Activated CD8-positive, alpha-beta memory T cell treated with anti-CD3 and anti-CD28 coated beads, Interleukin-2, amount 50 U/mL, for 1 hour (primary cell): Measurements from ENCODE around the gene TCF7L2.
"Not testable (repeated sequence)": the region's sequence is repeated elsewhere in the genome, so short reads cannot be mapped to it uniquely, and the experiment has no call there.

Source experiments
- DNase-seq: peaks from one replicate; pipeline ENCODE4 v3.0.0-alpha.2; 2020; ENCODE audit errors: extremely low read depth

TCF7L2 gene

DNA sequence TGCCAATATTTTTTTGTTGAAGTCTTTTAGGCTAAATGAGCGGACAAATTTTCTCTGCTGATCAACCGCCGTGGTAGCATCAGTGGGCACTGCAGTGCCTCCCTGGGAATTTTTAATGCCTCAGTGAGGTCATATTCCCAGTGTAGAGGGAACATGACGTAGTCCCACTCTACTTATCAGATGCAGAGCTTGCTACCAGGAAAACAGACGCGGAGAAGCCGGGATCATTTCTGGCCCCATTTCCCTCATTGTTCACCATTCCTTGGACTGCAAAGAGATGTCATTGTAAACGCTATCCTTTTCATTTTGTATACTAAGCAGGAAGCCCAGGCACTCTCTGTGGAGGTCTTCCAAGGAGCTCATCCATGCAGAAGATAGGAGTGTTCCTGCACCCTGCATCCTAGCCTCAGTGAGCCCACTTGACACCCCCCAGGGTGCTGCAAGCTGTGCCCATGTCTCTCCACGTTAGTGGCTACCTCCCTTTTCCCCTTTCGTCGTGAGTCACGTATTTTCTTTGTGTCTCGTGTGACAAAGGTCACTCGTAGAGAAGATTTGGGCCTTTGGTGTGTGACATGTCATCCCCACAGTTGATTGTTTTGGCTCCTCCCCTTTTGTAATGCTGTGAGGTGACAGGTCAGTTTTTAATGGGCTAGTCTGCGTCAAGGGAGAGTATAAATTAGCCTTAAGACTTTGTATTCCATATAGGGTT, 145.5 kb downstream of the TCF7L2 start:
- DNase-seq, result no peak

GRCh38 chr10:113096128-113096996, 146.3 kb downstream of the TCF7L2 start:
- no peak for DNase-seq

- no peak for DNase-seq
These were observed 147.0 kb downstream of the TCF7L2 start for GRCh38 chr10:113097036-113097435.

DNA sequence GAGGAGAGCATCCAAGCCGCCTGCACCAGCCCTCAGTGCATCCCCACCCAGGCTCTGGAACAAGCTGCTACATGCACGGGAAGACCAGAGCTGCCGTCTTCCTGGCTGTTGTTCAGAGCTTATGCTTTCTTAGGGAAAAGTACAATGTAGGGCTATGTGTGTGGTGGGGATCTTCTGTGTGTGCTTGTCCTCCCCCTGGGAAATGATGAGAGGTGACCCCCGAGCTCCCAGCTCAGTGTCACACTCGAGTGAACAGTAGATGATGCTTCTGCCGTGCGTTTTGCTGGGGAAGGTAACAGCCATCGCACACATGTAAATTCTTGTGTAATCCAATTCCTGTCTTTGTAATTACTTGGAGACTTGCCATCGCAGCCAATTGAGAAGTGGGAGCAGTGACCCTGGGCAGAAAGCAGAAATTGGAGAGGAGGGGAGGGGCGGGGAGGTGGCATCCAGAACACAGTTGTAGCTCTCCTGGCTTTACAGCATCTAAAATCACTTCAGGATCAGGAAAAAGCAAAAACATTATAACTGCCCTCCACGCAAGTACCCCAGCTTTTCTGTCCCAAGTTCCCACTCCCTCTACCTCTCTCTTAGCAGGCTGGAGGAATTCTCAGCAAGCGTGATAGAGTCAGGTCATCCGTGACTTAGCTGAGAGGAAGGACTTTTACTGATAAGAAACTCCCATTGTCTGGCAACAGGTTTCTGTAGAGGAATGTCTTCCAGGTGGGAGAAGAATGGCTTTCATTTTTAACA, 149.6 kb downstream of the TCF7L2 start:
- DNase-seq, result no peak

DNA sequence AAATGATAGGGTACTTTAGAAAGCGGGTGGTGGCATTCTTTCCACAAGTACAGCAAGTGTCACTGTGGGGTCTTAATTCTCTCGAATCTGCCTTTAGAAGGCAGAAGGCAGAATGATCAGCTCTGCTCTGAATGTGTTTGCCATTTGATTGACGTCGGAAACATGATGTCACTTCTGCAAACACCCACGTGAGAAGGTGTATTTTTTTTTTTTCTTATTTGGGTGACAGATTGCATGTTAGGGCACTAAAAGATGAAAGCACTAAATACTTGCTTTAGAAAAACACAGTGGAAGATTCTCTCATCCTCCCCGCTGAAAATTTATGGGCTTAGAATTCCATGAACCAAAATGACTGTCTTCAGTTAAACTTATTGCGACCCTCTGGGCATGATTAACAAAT, 150.2 kb downstream of the TCF7L2 start:
- no peak for DNase-seq

- no peak for DNase-seq
These were observed 153.2 kb downstream of the TCF7L2 start for GRCh38 chr10:113103131-113103840.

- DNase-seq, result no peak
These were observed 154.0 kb downstream of the TCF7L2 start for GRCh38 chr10:113104047-113104446.

GRCh38 chr10:113108194-113108835, 158.3 kb downstream of the TCF7L2 start:
- no peak for DNase-seq

DNA sequence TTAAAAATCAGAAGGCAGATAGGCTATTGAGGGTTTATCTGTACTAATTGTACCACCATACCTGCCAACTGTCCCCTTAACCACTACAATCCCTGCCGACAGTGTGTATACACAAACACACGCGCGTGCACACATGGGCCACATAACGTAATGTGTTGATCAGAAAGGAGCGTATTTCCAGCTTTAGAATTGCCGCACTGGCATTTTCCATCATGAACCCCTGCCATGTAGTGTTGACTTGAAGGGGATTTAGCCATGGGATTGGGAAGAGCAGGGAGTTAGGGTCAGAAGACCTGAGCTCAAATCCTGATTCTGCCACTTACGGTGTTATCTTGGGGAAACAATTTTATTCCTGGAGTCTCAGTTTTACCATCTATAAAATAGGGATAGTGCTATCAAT, 158.9 kb downstream of the TCF7L2 start:
- DNase-seq, result no peak

DNA sequence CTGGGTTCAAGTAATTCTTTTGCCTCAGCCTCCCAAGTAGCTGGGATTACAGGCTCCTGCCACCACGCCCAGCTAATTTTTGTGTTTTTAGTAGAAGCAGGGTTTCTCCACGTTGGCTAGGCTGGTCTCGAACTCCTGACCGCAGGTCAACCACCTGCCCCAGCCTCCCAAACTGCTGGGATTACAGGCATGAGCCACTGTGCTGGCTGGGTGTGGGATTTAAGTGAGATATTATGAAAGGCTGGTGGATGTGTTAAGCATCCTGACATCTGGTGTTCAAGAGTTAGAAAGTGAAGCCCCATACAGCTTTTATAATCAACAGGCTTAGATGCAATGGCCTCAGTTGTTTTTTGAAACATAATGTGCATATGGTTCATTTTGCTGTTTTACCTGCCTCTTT, 159.4 kb downstream of the TCF7L2 start:
- not testable (repeated sequence) for DNase-seq

- no peak for DNase-seq
These were observed 161.2 kb downstream of the TCF7L2 start for GRCh38 chr10:113111260-113111659.

DNA sequence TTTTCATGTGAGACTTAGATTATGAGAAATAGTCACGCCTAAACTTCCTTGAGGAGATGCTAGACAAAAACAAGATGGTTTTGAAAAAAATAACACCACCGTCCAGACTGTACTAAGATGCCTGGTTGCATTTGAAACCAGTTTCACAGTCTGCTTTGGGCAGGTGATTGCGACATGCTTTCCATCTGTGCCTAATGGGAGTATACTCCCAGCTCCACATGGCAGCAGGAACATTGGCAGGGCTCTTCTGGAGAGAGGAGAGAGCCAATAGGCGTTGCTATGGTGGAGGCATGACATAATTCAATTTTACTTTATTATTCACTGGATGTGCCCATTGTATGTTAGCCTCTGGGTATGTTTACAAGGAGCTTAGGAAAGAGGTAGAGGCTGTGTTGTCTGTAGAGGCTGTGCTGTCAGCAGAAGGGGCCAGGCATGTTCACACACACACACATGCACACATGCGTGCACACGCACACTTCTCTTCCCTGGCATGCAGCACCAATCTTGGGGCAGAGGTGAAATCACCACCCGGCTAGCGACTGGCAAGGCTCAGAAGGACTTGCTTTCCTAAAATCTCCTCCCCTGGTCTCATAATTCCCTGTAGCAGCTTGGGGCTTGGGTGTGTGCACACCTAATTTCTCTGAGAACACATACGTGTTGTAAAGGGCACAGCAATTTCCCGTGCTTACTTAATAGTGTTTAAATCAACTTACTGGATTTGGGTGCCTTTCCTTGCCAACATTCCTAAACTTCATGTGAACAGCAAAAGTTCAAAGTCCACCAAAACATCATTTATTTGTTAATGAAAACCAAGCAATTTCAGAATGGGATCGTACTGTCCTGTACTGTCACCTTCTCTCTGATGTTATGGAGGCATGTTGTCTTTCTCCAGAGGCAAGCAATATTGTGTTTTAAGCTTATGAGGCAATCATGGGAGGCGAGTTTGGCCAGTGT, 162.1 kb downstream of the TCF7L2 start:
- DNase-seq, result no peak

DNA sequence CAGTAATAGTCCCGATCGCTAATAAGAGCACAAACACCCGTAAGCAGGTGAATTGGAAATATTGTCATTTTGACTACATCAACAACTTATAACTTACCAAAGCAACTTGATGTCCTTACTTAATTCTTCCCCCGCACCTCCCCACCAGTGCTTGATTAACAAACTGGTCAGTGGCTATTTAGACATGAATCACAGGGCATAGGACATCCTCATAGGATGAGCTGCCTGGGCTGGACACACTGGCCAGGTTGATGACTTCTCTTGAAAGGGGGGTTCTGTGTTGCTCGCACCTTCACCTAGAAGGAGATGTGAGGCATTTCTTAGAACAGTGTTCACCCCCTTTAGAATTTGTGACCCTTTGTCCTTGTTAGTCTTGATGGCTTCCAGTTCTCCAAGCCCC, 163.2 kb downstream of the TCF7L2 start:
- DNase-seq, result no peak

DNA sequence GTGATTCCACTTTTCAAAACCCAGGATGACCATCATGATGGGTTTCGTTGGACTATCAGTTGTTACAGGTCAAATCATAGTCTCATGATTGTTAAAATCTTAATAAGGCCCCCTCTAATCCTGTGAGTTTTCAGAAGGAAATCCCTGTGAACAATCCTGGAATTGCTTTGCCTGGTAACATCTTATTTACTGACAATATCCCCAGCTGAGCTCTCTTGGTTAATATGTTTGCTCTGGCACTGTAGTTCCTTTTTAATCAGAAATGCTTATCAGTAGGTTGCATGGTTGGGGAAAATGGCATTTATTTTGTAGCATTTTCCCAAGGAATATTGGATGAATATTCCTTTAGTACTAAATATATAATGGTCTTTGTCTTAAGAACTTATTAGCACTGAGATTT, 163.9 kb downstream of the TCF7L2 start:
- no peak for DNase-seq

DNA sequence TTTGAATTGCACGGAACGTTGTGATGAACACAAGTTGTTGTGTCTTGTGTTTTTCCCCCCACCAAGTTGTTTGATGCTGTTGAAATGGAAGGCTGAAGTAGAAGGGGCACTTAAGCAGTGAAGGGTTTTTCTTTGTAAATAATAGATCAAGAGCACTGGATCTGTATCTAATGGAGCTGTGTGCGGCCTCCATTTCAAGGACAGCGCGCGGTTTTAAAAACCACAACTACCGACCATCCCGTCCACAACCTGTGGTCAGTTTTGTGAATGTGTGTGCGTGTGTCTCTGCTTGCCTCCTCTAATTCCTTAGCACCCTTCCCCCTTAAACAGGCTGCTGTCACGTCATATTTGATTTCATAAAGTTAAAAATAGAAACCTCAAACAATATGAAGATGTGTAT, 165.5 kb downstream of the TCF7L2 start:
- no peak for DNase-seq

DNA sequence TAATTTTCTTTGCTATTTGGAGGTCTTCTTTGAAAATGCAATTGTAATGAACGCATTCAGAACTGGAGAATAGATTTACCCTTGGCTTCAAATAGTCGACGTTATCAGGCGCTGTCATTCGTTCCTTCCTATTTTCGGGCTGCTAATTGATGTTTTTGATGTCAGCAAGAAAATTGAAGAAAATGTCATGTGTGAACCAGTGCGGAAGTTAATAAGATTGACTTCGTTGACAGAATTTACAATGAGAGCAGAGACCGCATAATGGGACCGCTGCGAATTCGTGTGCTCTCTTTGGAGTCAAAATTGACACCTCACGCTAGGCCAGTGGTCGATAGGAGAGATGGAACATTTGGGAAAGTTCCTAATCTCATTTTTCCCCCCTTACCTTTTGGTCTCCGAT, 168.8 kb downstream of the TCF7L2 start:
- no peak for DNase-seq

- DNase-seq, result no peak
These were observed 169.8 kb downstream of the TCF7L2 start for GRCh38 chr10:113119801-113120200.

DNA sequence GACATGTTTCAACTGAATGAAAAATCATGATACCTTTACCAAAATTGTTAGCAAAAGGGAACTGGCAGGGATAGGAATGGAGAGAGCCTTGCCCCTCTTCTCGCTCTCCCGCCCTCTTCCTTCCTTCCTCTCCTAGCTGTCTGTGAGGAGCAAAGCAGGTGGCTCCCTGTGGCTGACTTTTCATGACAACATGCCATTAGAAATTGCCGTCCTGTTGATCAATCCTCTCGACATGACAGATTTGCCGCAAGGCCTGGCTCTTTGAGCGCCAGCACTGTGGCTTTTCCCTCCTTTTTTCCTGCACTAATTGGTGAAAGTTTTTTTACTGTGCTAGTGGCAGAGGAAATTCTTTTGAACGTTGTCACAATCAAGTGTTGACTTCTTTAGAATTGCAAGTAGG, 171.1 kb downstream of the TCF7L2 start:
- no peak for DNase-seq

DNA sequence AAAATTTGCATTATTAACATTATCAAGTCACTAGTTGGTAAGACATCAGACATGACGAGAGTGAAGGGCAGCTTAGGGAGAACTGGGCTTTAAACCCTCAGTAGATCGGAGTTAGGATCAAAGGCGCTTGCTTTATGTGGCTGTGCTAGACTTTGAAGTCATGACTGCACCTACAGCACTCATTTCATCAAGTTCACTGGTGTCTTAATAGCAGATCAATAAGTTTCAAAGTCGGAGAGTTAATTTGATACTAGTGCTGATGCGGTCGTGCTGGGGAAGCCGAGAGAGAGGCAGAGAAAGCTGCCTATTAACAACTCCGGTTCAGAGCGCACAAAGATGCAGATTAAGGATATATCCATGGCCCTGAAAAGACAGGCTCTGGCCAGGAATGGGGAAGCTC, 172.9 kb downstream of the TCF7L2 start:
- DNase-seq, result no peak

- DNase-seq, result no peak
These were observed 174.7 kb downstream of the TCF7L2 start for GRCh38 chr10:113124724-113125123.
